ENCODE data around the gene NCF4.
A peak's percentile ranks its signal among the peaks of the same experiment; 100 is the strongest.

Gene NCF4

DNA sequence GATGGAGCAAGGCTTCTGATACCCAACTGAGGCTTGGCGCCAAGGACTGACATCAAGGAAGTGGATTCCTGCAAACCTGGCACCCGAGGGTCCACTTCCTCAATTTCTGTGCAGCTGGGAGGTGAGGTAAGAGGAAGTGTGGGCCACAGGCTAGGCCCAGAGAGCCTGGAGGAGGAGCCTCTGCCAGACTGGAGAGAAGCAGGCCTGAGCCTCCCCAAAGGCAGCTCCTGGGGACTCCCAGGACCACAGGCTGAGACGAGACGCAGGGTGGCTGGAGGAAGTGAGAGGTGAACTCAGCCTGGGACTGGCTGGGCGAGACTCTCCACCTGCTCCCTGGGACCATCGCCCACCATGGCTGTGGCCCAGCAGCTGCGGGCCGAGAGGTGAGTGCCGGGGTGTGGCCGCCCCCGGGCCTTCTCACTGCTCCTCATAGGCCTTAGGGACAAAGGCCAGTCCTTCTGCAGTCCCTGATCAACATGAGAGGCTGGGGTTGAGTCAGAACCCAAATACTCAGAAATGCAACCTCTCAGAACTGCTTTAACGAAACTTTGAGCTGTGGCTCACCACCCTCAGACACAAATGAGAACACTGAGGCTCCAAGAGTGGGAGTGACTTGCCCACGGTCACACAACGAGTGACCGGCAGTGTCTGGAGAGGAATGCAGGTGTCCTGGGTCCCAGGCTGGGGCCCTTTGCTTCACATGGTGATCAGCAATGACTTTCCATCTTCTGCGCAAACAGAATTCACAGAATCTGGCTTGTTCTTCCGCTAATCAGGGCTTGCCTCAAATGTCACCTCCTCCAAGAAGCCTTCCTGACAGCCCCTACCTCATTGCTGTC, at the start of gene NCF4:
Gene NCF4, plus strand, starts transcription at position 186 of the 839 bp plus-strand sequence. Its CDS starts 166 bp downstream, at position 352.
- H3K4me3 Mint-ChIP-seq = peak within 1 kb of the TSS; percentile 71
- H3K9me3 Mint-ChIP-seq = peaks cover 3% of the 10 kb centered on the region
- DNase-seq (ENCODE audit: low spot score in 2 of 2) (peak; percentile 50 to 88), ATAC-seq (peak; percentile 93)
- peak within 1 kb of the TSS; percentile 99 for H3K27ac Mint-ChIP-seq
- peaks cover 83% of the 10 kb centered on the region for H3K4me1 Mint-ChIP-seq
- H3K36me3 Mint-ChIP-seq = no peaks in the 10 kb centered on the region

DNA sequence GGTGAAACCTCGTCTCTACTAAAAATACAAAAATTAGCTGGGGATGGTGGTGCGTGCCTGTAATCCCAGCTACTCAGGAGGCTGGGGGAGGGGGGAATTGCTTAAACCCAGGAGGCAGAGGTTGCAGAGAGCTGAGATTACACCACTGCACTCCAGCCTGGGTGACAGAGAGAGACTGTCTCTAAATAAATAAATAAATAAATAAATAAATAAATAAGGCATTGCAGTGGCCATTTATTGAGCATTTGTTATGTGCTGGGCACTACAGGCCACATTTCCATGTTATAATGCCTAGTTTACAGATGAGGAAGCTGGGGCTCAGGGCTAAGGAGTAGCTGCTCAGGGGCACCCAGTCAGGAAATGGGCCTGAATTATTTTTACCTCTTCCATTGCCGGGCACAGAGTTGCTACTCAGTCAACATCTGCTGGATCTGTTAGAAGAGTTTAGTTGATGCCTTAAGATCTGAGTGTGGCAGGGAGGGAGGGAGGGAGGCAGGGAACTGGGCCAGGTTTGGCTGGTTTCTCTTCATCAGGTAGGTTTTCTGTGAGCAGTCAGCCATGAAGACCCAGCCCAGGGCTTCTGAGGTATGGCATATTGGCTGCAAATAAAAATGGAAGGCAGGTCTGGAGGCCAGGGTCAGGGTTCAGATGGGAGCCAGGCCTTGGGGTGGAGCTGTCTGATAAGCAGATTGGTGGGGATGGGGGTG, 49.6 kb upstream of the NCF4 start:
- H3K4me1 Mint-ChIP-seq = peaks cover 6% of the 10 kb centered on the region
- no peak overlapping the region for H3K27ac Mint-ChIP-seq
- ATAC-seq (no peak), DNase-seq (ENCODE audit: low spot score in 2 of 2) (no peak)
- H3K36me3 Mint-ChIP-seq = no peaks in the 10 kb centered on the region
- no peaks in the 10 kb centered on the region for H3K9me3 Mint-ChIP-seq
- H3K4me3 Mint-ChIP-seq = no peak overlapping the region

DNA sequence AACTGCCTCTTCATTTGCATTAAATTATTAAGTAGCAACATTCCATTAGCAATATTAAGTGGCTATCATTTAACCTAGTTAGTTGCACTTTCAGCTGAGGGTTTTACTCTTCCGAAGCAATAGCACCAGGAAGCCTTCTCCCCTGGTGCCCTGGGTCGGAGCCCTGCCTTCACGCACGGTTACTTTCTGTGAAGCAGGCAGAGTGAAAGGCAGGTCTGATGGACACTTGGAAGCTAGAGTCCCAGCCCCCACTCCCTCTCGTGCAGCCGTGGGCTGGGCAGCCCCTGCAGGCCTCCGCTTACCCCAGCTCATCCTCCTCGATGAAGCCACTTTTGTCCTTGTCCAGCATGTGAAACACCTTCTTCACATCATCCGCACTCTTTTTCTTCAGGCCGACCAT, 46.0 kb upstream of the NCF4 start:
- H3K4me1 Mint-ChIP-seq = peaks cover 15% of the 10 kb centered on the region
- ATAC-seq = no peak
- no peak overlapping the region for H3K27ac Mint-ChIP-seq
- no peaks in the 10 kb centered on the region for H3K36me3 Mint-ChIP-seq
- no peak overlapping the region for H3K4me3 Mint-ChIP-seq
- H3K9me3 Mint-ChIP-seq = no peaks in the 10 kb centered on the region
- no peak for DNase-seq (ENCODE audit: low spot score in 2 of 2)

DNA sequence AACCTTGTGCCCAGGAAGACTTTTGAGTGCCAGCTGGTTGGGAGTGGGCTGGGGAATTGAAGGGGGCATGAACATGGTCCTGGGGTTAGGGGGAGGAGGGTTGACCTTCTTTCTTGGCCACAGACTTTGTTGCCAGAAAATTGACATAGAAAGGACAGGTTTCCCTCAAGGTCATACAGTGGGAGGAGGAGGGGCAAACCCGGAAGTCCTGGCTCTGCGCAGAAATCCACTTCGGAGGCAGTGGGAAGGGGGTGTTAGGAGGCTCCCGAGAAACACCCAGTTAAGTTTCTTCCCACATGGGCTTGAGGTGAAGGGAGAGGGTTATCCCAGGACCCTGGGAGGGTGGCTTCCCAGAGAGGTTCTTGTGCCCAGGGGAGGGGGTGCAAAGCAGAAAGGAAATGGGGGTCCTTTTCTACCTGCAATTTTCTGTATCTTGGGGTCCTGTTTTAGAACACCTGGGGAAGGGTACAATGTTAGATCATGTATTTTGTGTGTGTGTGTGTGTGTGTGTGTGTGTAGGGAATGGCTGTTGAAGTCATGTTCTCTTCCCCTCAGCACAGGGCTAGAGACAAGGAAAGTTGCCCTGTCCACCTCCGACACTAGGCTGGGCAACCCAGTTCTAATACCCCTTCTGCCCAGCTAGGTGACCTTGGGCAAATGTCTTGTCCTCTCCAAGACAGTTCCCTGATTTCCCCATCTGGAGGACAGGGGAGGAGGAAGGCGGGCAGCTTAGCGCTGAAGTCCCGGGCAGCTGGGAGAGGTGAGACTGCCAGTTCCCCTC, 45.1 kb upstream of the NCF4 start:
- ATAC-seq (no peak), DNase-seq (ENCODE audit: low spot score in 2 of 2) (no peak)
- Mint-ChIP-seq H3K4me1 (peaks cover 15% of the 10 kb centered on the region), H3K27ac (no peak overlapping the region), H3K9me3 (no peaks in the 10 kb centered on the region), H3K36me3 (no peaks in the 10 kb centered on the region), H3K4me3 (no peak overlapping the region)

DNA sequence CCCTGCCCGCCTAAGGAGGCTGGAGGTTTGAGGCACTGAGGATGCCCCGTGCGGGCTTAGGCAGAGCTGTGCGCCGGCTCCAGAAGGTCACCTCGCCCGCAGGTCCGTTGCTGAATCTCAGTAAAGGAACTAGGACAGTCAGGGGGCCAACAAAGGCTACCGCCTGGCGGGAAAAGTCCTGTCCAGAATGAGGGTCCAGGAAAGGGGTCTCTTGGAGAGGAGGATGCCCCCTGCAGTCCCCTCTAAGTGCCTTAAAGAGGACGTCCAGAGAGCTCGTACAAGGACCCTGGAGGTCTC, 44.5 kb upstream of the NCF4 start:
- H3K36me3 Mint-ChIP-seq = no peaks in the 10 kb centered on the region
- peaks cover 15% of the 10 kb centered on the region for H3K4me1 Mint-ChIP-seq
- no peak overlapping the region for H3K27ac Mint-ChIP-seq
- no peak for ATAC-seq
- H3K9me3 Mint-ChIP-seq = no peaks in the 10 kb centered on the region
- H3K4me3 Mint-ChIP-seq = no peak overlapping the region
- DNase-seq (ENCODE audit: low spot score in 2 of 2) = no peak

DNA sequence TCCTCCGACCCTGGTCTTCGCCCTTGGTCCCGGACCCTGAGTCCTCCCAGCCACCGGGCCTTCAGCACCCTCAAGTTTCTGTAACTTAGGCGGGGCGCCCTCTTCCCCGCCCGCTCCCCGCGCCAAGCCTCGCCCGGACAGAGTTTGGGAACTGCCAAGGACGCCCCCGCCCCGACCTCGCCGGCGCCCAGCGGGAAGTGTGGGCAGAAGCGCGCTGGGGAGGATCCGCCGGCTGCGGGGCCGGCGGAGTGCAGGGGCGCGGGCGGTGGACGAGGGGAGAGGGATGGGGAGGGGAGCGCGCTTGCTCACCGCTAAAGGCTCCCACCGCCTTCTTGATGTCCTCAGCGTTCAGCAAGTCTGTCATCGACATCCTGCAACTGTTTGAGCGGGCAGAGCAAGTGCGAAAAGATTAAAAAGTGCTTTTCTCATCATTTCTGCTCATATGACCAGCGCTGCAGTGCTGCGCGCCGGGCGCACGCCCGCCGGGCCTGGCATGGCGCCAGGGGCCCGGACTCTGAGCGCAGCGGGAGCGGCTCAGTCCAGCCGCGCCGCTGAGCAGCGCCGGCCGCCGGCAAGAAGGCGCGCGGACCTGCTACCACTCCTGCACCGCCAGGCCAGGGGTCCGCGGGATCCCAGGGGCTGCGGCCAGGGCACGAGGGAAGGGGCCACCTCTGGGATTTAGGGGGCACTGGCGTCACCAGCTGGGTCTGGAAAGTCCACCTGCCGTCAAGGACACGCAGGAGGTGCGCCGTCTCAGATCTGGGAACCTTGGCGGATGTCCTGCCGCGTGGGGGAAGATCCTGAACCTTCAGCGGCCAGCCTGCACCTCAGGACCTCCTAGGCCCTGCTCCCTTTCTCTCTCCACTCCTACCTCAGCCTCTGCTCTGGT, 43.9 kb upstream of the NCF4 start, which contains the start of gene PVALB:
Gene PVALB, minus strand, starts transcription at position 400 of the 889 bp plus-strand sequence. Its CDS starts 30 bp downstream, at position 370.
- peaks cover 15% of the 10 kb centered on the region for H3K4me1 Mint-ChIP-seq
- peak; percentile 36 for ATAC-seq
- H3K4me3 Mint-ChIP-seq = no peak within 1 kb of the TSS
- DNase-seq (ENCODE audit: low spot score in 2 of 2) = no peak
- H3K9me3 Mint-ChIP-seq = no peaks in the 10 kb centered on the region
- no peak within 1 kb of the TSS for H3K27ac Mint-ChIP-seq
- H3K36me3 Mint-ChIP-seq = no peaks in the 10 kb centered on the region

DNA sequence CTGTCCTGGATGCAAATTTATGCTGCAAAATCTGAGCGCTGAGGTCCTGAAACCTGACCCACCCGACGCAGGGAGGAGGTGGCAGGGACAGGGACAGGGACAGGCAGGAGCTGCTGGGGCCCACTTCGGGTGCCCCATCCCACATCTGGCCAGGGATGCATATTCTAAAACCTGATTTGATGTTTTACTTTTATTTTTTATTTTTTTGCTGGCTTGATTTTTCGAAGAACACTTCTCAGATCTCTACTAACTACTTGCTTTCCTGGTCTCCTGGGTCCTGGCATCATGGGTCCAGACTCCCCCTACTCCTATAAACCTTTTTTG, 43.3 kb upstream of the NCF4 start:
- Mint-ChIP-seq H3K36me3 (no peaks in the 10 kb centered on the region), H3K4me1 (peaks cover 15% of the 10 kb centered on the region), H3K9me3 (no peaks in the 10 kb centered on the region), H3K27ac (no peak overlapping the region), H3K4me3 (no peak overlapping the region)
- ATAC-seq (no peak), DNase-seq (ENCODE audit: low spot score in 2 of 2) (no peak)

DNA sequence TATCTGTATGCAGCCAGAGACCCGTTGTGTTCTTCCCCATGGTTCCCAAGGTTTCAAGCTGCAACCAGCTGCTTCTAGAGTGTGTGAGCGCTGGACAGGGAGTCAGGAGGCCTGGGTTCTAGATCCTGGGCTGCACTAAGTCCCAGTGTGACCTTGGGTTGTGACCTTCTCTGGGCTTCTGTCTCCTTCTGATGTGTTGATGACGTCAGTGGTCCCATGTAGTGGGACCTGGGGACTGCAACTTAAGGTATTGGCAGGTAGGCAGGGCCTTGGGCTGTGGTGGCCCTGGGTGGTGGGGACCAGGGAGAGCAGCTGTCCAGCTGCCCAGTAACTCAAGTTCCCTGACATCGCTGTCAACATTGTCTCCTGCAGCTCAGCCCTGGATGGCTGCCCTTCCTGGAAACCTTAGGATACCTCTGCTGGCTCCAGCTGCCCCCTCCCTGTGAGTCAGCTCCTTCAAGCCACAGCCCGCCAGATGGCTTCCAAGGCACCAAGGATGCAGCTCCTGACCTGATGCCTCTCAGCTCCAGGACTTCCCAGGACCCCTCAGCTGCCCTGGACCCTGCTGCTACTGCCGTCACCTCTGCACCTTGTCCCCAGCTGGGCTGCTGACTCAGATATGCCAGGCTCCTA, 42.7 kb upstream of the NCF4 start:
- no peaks in the 10 kb centered on the region for H3K36me3 Mint-ChIP-seq
- no peak for DNase-seq (ENCODE audit: low spot score in 2 of 2)
- H3K4me3 Mint-ChIP-seq = no peak overlapping the region
- peak overlapping the region; percentile 32 for H3K27ac Mint-ChIP-seq
- H3K9me3 Mint-ChIP-seq = no peaks in the 10 kb centered on the region
- no peak for ATAC-seq
- peaks cover 15% of the 10 kb centered on the region for H3K4me1 Mint-ChIP-seq

DNA sequence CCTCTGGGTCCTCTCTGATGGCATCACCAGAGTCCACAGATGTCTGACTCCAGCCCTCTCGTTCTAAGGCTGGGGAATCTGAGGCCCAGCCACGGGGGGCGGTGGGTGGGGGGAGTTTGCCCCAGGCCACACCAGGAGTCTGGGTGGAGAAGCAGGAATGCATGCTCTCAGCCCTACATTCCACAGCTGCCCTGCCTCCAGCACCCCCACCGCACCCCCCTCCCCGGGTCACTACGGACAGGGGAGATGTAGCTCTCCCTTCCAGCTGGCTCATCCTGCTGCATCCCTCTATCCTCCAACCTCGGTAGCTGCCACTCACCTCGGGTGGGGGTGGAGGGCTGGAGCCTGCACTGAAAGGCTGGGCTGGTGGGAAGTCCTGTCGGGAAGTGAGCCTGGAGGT, 41.7 kb upstream of the NCF4 start:
- Mint-ChIP-seq H3K4me1 (peaks cover 15% of the 10 kb centered on the region), H3K27ac (no peak overlapping the region), H3K9me3 (no peaks in the 10 kb centered on the region), H3K36me3 (no peaks in the 10 kb centered on the region), H3K4me3 (no peak overlapping the region)
- no peak for DNase-seq (ENCODE audit: low spot score in 2 of 2)
- ATAC-seq = no peak

DNA sequence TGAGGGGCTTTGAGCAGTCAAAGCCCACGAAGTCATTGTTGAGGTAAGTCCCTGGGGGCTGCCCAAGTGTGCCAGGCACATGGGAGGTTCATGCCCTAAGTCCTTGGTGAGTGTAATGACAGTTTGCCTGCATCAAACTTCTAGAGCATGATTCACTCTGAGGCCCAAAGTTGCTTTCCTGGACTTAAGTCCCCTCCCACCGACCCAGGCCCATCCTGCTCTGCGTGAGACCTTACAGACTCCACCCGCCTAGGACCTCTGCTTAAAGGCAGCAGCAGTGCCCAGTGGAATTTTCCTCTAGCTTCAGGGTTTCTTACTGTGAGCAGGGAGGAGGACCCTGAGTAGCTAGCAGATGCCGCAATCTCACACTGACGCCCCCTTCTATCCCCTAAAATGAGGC, 38.2 kb upstream of the NCF4 start:
- H3K4me3 Mint-ChIP-seq = no peak overlapping the region
- peaks cover 5% of the 10 kb centered on the region for H3K4me1 Mint-ChIP-seq
- no peak for ATAC-seq

DNA sequence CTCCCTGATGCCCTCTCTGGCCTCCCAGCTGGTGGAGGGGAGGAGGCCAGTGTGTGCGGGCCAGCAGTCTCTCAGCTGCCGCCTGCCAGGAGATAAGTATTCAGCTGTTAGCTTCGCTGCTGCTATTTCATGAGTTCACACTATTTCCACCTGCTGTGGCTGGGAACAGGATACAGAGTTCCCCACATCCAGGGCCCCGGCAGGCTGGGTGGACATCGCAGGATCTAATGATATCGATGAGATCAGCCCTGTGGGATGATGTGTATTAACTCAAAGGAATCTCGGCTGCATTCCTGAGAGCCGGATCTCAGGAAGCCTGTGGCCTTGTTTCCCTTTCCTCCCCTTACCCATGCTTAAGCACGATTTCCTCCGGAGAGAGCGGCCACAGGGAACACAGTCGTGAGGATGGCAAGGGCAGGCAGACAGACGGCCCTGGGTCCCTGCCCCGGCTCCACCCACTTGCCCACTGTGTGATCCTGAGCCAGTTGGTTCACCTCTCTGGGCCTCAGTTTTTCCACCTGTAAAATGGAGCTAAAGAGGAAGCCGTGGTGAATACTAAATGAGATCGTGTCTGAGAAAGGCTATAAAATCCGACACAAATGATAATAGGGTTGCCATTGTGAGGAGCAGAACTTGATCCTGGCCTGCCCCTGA, 37.5 kb upstream of the NCF4 start:
- H3K27ac Mint-ChIP-seq = no peak overlapping the region
- no peak overlapping the region for H3K4me3 Mint-ChIP-seq
- H3K4me1 Mint-ChIP-seq = no peaks in the 10 kb centered on the region
- DNase-seq (ENCODE audit: low spot score in 2 of 2) (no peak), ATAC-seq (no peak)
- H3K36me3 Mint-ChIP-seq = no peaks in the 10 kb centered on the region
- no peaks in the 10 kb centered on the region for H3K9me3 Mint-ChIP-seq

More for the DNA sequence above, 38.2 kb upstream of the NCF4 start:
- no peak for DNase-seq (ENCODE audit: low spot score in 2 of 2)
- no peaks in the 10 kb centered on the region for H3K9me3 Mint-ChIP-seq
- H3K36me3 Mint-ChIP-seq = no peaks in the 10 kb centered on the region
- no peak overlapping the region for H3K27ac Mint-ChIP-seq

DNA sequence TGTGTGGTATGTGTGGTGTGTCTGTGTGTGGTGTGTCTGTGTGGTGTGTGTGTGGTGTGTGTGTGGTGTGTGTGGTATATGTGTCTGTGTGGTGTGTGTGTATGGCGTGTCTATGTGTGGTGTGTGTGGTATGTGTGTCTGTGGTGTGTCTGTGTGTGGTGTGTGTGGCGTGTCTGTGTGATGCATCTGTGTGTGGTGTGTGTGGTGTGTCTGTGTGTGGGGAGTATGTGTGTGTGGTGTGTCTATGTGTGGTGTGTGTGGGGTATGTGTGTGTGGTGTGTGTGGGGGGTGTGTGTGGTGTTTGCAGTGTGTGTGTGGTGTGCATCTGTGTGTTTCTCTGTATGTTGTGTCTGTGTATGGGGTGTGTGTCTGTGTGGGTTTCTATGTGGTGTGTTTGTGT, 36.2 kb upstream of the NCF4 start:
- H3K4me1 Mint-ChIP-seq = peaks cover 4% of the 10 kb centered on the region
- no peak overlapping the region for H3K27ac Mint-ChIP-seq
- no peak overlapping the region for H3K4me3 Mint-ChIP-seq
- no peaks in the 10 kb centered on the region for H3K36me3 Mint-ChIP-seq
- DNase-seq (ENCODE audit: low spot score in 2 of 2) (no peak), ATAC-seq (no peak)
- no peaks in the 10 kb centered on the region for H3K9me3 Mint-ChIP-seq

DNA sequence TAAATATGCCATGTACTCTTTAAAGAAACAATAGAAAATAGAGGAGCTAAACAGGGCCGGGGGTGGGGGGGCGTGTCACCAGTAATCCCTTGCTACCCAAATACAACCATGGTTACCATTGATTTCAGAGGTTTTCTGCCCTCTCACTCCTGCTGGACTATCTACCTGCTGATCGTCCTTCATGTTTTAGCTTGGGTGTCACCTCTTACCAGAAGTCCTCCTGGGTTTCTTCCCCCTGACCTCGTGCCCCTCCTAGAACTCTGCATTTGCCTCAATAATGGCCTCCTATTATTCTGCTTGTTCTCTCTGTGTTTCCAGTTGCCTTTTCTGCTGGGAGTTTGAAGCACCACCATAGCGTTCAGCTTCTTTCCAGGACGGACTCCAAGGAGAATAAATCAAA, 34.5 kb upstream of the NCF4 start:
- Mint-ChIP-seq H3K4me1 (peaks cover 11% of the 10 kb centered on the region), H3K4me3 (no peak overlapping the region), H3K36me3 (no peaks in the 10 kb centered on the region), H3K27ac (no peak overlapping the region), H3K9me3 (no peaks in the 10 kb centered on the region)
- DNase-seq (ENCODE audit: low spot score in 2 of 2) (no peak), ATAC-seq (no peak)

DNA sequence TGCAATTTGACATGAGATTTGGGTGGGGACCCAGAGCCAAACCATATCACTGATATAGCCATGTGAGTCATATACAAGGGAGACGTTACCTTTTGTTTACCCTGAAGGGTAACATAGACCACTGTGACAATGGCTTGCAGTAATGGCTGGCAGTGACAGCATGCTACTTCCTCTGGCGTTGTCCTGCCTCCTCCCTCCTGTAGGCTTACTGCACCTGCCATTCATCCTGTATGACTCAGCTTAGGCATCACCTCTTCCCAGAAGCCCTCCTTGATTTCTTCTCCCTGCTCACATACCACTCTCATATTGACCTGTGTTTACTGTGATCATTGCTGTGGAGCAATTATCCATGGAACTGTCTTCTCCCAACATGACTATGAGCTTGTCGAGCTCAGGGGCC, 32.0 kb upstream of the NCF4 start:
- H3K4me3 Mint-ChIP-seq = no peak overlapping the region
- H3K27ac Mint-ChIP-seq = no peak overlapping the region
- ATAC-seq = peak; percentile 78
- no peaks in the 10 kb centered on the region for H3K9me3 Mint-ChIP-seq
- H3K4me1 Mint-ChIP-seq = peaks cover 11% of the 10 kb centered on the region
- H3K36me3 Mint-ChIP-seq = no peaks in the 10 kb centered on the region
- DNase-seq (ENCODE audit: low spot score in 2 of 2) = no peak
